ENCODE data around the gene PCDHA6.
"Not testable (repeated sequence)": the region's sequence is repeated elsewhere in the genome, so short reads cannot be mapped to it uniquely, and the experiment has no call there.

Gene PCDHA6, protein sequence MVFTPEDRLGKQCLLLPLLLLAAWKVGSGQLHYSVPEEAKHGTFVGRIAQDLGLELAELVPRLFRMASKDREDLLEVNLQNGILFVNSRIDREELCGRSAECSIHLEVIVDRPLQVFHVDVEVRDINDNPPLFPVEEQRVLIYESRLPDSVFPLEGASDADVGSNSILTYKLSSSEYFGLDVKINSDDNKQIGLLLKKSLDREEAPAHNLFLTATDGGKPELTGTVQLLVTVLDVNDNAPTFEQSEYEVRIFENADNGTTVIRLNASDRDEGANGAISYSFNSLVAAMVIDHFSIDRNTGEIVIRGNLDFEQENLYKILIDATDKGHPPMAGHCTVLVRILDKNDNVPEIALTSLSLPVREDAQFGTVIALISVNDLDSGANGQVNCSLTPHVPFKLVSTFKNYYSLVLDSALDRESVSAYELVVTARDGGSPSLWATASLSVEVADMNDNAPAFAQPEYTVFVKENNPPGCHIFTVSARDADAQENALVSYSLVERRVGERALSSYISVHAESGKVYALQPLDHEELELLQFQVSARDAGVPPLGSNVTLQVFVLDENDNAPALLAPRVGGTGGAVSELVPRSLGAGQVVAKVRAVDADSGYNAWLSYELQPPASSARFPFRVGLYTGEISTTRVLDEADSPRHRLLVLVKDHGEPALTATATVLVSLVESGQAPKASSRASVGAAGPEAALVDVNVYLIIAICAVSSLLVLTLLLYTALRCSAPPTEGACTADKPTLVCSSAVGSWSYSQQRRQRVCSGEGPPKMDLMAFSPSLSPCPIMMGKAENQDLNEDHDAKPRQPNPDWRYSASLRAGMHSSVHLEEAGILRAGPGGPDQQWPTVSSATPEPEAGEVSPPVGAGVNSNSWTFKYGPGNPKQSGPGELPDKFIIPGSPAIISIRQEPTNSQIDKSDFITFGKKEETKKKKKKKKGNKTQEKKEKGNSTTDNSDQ
- total RNA-seq: 0 reads per million in 2 donors

DNA sequence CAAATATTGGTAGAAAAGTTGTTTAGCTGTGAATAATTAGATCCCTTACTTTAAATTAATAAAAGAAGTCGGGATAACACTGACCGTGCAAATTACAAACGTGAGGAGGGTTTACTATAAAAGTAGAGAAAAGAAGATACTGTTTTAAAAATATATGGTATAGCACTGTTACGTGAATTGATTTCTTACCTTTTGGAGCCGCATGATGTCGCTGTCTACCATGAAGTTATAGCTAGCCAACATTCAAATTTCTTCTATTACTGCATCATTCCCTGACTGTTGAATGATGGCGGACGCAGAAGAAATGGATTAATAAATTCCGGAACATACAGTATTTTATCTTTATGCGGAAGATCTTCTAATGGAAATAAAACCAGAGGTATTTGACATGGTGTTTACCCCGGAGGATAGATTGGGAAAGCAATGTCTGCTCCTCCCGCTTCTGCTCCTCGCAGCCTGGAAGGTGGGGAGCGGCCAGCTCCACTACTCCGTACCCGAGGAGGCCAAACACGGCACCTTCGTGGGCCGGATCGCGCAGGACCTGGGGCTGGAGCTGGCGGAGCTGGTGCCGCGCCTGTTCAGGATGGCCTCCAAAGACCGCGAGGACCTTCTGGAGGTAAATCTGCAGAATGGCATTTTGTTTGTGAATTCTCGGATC, at the start of gene PCDHA6:
PCDHA6 (plus strand) TSS at position 257 of the 658 bp plus-strand sequence; CDS start at position 389, 132 bp downstream.
- no peak for DNase-seq

DNA sequence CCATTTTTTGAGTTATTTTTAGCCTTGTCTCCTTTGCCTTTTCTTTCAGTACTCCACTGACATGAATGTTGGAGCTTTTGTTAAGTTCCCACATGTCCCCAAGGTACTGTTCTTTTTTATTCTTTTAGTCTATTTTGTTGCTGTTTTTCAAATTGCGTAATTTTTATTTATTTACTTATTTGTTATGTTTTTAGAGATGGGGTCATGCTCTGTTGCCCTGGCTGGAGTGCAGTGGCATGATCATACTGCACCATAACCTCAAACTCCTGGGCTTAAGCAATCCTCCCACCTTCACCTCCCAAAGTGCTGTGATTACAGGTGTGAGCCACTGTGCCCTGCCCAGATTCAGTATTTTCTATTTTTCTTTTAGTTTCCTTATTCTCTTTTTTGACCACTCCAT, 47.2 kb upstream of the PCDHA6 start:
- DNase-seq: no peak

DNA sequence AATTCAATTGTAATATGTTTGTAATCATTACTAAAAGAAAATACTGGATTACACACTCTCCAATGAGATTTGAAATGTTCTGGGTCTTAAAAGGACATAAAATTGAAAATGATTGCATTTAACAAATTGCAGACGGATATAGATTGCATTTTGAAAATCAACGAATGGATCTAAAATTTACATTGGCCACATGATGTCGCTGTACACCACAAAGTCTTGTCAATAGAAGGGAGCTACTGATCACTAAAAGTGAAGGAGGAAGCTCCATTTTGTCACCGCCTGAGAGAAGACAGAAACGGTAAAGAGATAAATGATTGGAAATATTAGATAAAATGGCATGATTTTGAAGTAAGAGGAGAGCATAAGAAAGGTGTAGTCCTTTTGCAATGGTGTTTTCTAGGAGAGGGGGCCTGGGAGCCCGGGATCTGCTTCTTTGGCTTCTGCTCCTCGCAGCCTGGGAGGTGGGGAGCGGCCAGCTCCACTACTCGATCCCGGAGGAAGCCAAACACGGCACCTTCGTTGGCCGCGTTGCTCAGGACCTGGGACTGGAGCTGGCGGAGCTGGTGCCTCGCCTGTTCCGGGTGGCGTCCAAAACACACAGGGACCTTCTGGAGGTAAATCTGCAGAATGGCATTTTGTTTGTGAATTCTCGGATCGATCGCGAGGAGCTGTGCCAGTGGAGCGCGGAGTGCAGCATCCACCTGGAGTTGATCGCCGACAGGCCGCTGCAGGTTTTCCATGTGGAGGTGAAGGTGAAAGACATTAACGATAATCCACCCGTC, 41.7 kb upstream of the PCDHA6 start, which contains the start of gene PCDHA1:
PCDHA1 (plus strand) TSS at position 236 of the 782 bp plus-strand sequence.
- peak in 1 of 5 experiments; percentile 8 for DNase-seq

DNA sequence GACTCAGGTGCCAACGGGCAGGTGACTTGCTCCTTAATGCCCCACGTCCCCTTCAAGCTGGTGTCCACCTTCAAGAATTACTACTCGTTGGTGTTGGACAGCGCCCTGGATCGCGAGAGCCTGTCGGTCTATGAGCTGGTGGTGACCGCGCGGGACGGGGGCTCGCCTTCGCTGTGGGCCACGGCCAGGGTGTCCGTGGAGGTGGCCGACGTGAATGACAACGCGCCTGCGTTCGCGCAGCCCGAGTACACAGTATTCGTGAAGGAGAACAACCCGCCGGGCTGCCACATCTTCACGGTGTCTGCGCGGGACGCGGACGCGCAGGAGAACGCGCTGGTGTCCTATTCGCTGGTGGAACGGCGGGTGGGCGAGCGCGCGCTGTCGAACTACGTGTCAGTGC, 40.3 kb upstream of the PCDHA6 start:
- DNase-seq: not testable (repeated sequence)

DNA sequence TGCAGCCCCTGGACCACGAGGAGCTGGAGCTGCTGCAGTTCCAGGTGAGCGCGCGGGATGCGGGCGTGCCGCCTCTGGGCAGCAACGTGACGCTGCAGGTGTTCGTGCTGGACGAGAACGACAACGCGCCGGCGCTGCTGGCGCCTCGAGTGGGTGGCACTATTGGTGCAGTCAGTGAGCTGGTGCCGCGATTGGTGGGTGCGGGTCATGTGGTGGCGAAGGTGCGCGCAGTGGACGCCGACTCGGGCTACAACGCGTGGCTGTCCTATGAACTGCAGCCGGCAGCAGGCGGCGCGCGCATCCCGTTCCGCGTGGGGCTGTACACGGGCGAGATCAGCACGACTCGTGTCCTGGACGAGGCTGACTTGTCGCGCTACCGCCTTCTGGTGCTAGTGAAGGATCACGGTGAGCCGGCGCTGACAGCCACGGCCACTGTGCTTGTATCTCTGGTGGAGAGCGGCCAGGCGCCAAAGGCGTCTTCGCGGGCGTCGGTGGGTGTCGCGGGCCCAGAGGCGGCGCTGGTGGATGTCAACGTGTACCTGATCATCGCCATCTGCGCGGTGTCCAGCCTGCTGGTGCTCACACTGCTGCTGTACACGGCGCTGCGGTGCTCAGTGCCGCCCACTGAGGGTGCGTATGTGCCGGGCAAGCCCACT, 39.8 kb upstream of the PCDHA6 start:
- DNase-seq: not testable (repeated sequence)

DNA sequence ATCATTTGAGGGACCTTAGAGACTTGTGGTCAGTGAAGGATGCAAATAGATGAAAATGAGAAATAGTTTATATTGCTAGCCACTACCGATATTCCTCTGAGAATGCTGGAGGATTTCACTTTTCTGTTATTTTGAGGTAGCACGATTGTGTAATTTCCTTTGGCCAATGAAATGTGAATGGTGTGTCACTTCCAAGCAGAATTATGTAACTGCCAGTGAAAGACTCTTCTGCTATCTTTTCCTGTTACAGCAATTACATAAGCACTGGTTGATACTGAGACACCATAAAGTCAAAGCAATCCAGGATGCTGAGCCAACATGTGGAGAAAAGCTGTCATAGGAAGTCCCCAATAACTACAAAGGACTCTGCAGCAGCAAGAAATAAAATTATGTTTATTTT, 36.7 kb upstream of the PCDHA6 start:
- DNase-seq: no peak

DNA sequence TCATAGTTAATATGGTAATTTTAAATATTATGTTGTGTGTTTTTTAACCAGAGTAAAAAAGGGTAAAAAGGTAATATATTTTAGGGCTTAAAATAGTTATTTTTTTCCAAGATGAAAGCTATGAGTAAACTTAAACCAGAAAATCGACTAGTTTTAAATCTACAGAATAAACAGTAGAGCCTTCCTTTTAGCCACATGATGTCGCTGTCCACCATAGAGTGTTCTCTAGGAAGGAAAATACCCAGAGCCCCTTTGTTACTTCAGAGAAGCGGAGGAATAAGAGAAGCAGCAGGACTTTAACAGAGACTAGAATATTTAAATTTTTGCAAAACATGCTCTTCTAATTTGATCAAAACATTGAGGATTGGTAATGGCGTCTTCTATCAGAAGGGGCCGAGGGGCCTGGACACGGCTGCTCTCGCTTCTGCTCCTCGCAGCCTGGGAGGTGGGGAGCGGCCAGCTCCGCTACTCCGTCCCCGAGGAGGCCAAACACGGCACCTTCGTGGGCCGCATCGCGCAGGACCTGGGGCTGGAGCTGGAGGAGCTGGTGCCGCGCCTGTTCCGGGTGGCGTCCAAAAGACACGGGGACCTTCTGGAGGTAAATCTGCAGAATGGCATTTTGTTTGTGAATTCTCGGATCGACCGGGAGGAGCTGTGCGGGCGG, 33.0 kb upstream of the PCDHA6 start, which contains the start of gene PCDHA2:
PCDHA2 (plus strand) TSS at position 258 of the 664 bp plus-strand sequence.
- DNase-seq: no peak

DNA sequence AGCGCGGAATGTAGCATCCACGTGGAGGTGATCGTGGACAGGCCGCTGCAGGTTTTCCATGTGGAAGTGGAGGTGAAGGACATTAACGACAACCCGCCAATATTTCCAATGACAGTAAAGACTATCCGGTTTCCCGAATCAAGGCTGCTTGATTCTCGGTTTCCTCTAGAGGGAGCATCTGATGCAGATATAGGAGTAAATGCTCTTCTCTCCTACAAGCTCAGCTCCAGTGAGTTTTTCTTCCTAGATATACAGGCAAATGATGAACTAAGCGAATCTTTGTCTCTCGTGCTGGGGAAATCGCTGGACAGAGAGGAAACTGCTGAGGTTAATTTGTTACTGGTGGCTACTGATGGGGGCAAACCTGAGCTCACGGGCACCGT, 32.5 kb upstream of the PCDHA6 start:
- DNase-seq: no peak

DNA sequence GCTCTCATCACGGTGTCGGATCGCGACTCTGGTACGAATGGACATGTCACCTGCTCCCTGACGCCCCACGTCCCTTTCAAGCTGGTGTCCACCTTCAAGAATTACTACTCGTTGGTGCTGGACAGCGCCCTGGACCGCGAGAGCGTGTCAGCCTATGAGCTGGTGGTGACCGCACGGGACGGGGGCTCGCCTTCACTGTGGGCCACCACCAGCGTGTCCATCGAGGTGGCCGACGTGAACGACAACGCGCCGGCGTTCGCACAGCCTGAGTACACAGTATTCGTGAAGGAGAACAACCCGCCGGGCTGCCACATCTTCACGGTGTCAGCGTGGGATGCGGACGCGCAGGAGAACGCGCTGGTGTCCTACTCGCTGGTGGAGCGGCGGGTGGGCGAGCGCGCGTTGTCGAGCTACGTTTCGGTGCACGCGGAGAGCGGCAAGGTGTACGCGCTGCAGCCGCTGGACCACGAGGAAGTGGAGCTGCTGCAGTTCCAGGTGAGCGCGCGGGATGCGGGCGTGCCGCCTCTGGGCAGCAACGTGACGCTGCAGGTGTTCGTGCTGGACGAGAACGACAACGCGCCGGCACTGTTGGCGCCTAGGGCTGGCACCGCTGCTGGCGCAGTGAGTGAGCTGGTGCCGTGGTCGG, 31.6 kb upstream of the PCDHA6 start:
- not testable (repeated sequence) for DNase-seq

DNA sequence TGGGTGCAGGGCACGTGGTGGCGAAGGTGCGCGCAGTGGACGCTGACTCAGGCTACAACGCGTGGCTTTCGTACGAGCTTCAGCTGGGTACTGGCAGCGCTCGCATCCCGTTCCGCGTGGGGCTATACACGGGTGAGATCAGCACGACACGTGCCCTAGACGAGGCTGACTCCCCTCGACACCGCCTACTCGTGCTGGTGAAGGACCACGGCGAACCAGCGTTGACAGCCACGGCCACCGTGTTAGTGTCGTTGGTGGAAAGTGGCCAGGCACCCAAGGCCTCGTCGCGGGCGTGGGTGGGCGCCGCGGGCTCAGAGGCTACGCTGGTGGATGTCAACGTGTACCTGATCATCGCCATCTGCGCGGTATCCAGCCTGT, 31.1 kb upstream of the PCDHA6 start:
- no peak for DNase-seq

DNA sequence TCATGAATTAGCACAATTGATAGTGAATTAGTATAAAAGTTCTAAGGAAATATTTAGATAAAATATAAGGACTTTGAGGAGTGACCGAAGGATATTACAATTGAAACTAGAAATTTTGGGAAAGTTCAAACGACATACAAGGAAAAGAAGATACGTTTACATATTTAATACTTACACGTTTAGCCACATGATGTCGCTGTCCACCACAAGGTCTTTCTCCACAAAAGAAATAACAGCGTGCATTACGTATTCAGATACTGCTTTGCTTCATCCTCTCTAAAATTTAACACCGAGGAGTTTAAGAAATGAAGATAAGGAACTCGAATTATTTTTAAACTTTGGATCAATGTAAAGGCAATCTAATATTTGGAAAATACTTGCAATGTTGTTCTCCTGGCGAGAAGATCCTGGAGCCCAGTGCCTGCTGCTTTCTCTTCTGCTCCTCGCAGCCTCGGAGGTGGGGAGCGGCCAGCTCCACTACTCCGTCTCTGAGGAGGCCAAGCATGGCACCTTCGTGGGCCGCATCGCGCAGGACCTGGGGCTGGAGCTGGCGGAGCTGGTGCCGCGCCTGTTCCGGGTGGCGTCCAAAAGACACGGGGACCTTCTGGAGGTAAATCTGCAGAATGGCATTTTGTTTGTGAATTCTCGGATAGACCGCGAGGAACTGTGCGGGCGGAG, 26.8 kb upstream of the PCDHA6 start, which contains the start of gene PCDHA3:
PCDHA3 (plus strand) TSS at position 242 of the 678 bp plus-strand sequence.
- no peak for DNase-seq

DNA sequence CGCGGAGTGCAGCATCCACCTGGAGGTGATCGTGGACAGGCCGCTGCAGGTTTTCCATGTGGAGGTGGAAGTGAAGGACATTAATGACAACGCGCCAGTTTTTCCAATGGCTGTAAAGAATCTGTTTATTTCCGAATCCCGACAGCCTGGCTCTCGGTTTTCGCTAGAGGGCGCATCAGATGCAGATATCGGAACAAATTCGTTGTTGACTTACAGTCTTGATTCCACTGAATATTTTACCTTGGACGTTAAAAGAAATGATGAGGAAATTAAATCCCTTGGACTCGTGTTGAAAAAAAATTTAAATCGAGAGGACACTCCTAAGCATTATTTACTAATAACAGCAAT, 26.3 kb upstream of the PCDHA6 start:
- no peak for DNase-seq

DNA sequence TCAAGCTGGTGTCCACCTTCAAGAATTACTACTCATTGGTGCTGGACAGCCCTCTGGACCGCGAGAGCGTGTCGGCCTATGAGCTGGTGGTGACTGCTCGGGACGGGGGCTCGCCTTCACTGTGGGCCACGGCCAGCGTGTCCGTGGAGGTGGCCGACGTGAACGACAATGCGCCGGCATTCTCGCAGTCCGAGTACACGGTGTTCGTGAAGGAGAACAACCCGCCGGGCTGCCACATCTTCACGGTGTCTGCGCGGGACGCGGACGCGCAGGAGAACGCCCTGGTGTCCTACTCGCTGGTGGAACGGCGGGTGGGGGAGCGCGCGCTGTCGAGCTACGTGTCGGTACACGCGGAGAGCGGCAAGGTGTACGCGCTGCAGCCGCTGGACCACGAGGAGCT, 25.4 kb upstream of the PCDHA6 start:
- not testable (repeated sequence) for DNase-seq

DNA sequence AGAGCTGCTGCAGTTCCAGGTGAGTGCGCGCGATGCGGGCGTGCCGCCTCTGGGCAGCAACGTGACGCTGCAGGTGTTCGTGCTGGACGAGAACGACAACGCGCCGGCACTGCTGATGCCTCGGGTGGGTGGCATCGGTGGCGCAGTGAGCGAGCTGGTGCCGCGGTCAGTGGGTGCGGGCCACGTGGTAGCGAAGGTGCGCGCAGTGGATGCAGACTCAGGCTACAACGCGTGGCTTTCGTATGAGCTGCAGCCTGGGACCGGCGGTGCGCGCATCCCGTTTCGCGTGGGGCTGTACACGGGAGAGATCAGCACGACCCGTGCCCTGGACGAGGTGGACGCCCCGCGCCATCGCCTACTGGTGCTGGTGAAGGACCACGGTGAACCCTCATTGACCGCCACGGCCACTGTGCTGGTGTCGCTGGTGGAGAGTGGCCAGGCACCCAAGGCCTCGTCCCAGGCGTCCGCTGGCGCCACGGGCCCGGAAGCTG, 24.9 kb upstream of the PCDHA6 start:
- DNase-seq: no peak

DNA sequence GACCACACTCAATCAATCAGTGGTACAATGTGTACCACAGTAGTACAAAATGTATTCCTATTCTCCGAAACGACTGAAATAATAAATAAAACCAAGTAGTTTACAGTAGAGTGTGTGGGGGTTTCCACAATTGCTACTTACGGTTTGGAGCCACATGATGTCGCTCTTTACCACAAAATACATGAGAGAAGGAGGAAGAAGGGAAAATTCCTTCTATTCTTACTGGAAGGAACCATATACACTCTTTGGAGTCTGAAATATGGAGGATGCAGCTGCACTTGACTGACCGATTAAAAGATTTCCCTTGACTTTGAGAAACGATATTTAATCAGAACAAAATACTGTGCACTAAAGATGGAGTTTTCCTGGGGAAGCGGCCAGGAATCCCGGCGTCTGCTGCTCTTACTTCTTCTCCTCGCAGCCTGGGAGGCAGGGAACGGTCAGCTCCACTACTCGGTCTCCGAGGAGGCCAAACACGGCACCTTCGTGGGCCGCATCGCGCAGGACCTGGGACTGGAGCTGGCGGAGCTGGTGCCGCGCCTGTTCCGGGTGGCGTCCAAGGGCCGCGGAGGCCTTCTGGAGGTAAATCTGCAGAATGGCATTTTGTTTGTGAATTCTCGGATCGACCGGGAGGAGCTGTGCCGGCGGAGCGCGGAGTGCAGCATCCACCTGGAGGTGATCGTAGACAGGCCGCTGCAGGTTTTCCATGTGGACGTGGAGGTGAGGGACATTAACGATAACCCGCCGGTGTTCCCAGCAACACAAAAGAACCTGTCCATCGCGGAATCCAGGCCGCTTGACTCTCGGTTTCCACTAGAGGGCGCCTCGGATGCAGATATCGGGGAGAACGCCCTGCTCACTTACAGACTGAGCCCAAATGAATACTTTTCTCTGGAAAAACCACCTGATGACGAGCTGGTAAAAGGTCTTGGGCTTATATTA, 20.7 kb upstream of the PCDHA6 start, which contains the start of gene PCDHA4:
PCDHA4 (plus strand) TSS at position 235 of the 942 bp plus-strand sequence.
- no peak for DNase-seq

DNA sequence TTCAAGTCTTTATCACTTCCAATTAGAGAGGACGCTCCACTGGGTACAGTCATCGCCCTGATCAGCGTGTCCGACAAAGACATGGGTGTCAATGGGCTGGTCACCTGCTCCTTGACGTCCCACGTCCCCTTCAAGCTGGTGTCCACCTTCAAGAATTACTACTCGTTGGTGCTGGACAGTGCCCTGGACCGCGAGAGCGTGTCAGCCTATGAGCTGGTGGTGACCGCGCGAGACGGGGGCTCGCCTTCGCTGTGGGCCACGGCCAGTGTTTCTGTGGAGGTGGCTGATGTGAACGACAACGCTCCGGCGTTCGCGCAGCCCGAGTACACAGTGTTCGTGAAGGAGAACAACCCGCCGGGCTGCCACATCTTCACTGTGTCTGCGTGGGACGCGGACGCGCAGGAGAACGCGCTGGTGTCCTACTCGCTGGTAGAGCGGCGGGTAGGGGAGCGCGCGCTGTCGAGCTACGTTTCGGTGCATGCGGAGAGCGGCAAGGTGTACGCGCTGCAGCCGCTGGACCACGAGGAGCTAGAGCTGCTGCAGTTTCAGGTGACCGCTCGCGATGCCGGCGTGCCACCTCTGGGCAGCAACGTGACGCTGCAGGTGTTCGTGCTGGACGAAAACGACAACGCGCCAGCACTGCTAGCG, 19.4 kb upstream of the PCDHA6 start:
- DNase-seq: not testable (repeated sequence)

DNA sequence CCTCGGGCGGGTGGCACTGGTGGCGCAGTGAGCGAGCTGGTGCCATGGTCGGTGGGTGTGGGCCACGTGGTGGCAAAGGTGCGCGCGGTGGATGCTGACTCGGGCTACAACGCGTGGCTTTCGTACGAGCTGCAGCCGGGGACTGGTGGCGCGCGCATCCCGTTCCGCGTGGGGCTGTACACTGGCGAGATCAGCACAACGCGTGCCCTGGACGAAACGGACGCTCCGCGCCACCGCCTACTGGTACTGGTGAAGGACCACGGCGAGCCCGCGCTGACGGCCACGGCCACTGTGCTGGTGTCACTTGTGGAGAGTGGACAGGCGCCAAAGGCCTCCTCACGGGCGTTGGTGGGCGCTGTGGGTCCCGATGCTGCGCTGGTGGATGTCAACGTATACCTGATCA, 18.9 kb upstream of the PCDHA6 start:
- no peak for DNase-seq

All from T-helper 2 cell (primary cell).